GM19463 (cell line): ENCODE results near the gene SPO11.

Source experiments
- ATAC-seq: cut with Tn5 transposase; IDR thresholded peaks from one replicate; pipeline ENCODE4 v1.9.1; 2021; ENCODE audit warnings: mild to moderate bottlenecking, moderate library complexity; ENCODE audit not compliant: unreplicated experiment

Gene SPO11

DNA sequence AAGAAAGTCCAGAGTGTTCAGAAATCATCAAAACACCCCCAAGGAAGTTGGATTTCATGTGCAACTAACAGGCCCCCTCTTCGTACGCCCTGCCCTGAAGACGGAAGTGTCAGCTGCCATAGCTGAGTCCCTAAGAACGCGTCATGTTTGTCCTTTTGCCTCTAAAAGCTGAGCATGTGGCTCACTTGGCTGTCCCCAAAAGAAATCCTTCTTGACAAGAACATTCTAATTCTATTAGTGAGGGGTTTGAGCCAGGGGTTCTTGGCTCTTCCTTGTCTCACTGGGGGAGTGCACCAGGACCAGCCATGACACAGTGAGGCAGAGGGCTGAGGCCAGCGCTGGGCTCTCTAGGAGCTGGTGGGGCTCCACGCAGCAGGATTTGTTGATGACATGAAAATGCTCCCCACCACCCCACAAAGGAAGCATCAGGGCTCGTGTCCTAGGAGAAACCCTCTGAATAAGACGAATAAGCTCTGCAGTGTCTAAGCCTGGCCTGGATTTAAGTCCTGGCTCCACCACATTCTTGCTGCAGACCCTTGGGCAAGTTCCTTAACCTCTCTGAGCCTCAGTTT is 20.0 kb upstream of the SPO11 start:
- no peak for ATAC-seq

DNA sequence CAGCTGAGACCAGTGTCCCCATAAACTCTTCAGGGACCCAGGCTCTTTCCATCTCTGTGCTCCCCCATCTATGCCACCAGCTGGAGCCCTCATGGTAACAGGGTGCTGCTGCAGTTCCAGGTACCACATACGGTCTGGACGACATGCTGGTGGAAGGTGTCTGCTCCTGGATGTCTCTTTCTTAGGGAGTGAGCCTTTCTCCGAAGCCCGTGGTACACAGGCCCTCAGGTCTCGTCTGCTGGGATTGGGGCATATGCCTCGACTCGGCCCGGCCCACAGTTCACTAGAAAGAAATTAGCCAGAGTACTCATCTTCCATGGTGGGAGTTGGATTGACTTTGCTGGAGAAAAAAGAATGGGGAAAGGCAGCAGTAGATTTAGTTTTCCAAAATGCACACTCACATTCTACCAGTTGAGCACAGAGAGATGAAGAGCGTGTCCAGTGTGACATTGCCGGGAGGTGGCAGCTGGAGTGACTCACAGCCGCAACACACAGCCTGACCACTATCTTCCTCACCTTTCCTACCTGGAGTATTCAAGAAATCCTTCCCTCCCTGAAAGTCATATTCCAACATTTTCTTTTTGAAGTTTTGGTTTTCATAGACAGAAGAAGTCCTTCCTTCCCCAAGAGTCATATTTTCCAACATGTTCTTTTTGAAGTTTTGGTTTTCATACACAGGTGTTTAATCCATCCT is 18.6 kb upstream of the SPO11 start:
- ATAC-seq = no peak

DNA sequence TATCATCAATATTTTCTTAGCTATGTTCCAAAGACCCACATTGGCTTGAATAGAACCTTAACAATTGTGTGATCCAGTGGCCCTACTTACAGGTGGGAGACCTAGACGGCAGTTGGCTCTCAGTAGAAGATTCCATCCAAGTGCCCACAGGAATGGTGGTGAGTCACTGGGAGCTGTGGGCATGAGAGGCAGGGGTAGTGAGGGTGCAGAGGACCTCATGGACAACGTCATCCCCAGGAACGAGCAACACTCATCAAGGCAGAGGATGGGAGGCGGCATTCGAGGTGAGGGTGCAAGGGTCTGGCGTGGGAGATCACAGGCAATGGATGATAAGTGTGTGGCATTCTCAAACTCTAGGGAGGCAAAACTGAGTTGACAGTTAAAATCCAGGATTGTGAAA is 17.5 kb upstream of the SPO11 start:
- ATAC-seq = no peak

DNA sequence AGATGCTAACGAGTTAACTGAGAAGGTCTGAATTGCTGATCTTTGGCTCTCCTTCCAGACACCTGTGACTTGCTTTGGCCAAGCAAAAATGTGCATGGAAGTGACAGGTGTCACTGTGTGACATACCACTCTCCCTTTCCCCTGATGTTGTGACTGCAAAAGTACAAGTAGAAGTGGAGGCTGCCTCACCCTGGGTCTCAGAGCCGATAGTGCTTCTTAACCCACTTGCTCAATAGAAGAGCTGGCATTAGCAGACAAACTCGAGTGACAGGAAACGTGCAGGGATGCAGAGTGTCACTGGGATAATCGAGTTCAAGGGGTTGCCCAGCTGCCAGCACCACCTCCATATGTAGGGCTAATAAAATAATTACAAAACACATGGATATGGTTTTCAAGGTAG is 16.4 kb upstream of the SPO11 start:
- ATAC-seq = no peak

DNA sequence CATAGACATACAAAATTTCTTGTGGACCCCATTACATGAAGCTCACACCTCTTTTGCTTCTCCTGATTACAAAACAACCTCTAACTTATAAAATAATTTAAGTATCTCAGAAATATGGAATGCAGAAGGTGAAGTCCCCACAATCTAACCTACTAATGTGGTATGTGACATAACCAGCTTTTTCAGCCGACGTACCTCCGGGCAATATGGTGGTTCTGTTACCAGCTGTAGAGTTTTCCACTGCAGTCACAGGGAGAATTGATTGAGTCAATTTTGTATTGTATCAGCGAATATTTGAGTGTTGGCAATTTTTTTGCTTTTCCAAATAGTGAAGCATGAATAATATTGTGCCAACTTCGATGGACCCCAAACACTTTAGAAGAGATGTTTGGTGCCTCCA is 15.7 kb upstream of the SPO11 start:
- no peak for ATAC-seq

DNA sequence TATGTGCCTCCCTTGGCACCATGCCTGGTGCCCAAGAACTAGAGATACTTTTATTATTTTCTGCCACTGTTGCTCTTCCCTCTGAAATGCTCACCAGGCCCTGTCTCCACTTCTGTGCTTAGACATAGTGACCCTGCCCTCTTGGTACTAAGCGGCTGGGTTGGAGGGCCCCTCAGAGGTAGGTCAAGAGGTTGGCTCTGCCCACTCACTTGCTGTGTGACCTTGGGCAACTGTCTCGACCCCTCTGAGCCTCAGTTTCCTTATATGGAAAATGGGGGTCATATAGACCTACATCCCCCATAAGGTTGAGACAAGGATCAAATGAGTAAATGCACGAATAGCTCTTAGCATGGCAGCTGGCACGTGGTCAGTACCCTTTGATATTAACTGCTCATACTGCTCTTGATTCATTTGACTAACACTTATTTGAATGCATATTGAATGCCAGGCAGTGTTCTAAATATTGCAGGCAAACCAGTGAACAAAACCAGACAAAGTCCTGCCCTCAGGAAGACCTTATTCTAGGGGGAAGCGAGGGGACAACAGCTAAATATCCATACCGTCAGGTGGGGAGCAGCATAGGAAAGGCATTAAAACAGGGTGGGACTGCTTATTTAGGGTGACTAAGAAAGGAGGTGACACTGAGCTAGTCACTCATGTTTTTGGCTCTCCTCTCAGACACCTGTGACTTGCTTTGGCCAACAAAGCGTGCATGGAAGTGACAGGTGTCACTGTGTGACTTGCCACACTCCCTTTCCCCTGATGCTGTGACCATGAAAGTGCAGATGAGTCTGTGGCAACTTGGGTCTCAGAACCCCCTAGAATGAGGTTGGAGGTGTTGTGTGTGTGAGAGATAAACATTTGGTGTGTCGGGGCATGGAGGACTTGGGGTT is 14.3 kb upstream of the SPO11 start:
- ATAC-seq = no peak

DNA sequence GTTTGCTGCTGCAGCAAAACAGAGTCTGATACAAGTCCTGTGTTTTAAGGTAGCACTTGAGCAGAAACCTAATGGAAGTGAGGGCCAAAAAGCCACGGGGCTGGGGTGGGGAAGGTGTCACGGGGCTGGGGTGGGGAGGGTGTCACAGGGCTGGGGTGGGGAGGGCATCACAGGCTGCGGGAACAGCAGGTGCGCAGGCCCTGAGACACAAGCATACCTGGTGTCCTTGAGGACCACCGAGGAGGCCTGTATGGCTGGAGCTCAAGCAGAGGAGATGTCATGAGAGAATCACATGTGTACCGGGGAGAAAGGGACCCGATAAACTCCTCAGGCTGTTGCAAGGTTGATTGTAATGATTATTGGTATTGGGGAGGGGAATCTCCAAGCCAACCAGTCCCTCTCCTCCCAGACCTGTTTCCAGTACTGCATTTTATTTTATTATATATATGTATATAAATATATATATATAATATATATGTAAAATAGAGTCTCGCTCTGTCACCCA is 13.6 kb upstream of the SPO11 start:
- ATAC-seq = no peak

DNA sequence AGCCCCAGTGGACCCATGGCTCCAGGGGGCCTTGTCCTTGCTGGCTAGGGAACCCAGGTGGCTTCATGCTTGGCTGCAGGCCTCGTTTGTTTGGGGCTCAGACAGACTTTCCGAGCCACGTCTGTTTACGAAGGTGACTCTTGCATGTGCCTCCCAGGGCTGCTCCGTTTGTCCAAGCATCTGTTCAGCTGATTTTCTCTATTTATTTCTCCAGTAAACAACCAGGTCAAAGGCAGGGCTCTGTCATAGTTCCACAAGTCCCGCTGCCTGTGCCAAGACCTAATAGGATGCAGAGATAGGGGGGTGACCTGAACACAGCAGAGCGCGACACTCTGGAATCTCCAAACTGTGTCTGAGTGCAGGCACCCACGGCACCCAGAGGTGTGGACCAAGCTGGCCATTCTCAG is 12.8 kb upstream of the SPO11 start:
- ATAC-seq = no peak

DNA sequence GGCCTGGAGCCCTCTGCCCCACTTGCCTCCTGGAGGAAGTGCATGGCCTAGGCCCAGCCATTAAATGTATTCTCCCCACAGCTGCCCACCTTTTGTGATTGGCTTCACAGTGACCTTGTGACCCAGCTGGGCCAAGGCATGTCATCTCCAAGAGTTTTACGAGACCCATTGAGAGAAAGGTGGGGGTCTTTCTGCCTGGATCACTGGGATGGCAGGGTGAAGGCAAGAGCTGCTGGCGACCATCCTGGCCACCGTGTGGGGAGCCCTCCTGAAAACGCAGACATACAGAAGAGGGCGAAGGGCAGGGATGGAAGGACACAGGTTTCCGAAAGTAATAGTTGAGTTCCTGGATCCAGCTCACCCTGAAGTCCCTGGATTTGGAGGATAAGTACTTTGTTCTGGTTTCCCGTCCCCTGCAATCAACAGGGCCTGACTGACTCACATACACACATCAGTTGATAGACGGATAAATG is 12.3 kb upstream of the SPO11 start:
- no peak for ATAC-seq

DNA sequence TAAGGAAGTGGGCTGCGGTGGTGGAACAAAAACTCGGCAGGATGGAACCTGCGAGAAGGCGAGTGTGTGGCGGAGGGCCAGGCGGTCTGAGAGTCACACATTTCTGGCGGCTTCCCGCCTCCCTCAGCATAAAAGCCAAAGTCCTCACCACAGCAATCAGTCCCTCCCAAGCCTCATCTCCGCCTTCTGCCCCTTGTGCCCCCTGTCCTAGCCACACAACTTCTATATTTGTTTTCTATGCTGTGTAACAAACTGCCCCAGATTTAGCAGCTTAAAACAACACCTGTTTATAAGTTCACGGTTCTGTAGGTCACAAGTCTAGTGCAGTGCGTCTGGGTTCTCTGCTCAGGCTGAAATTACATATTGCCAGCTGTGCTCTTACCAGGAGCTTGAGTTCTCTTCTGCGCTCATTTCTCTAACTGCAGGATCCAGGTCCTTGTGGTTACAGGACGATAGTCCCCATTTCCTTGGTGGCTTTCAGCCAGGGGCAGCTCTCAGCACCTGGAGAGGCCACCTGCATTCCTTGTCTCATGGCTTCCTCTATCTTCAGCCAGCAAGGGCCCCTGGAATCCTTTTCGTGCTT is 11.7 kb upstream of the SPO11 start:
- no peak for ATAC-seq

DNA sequence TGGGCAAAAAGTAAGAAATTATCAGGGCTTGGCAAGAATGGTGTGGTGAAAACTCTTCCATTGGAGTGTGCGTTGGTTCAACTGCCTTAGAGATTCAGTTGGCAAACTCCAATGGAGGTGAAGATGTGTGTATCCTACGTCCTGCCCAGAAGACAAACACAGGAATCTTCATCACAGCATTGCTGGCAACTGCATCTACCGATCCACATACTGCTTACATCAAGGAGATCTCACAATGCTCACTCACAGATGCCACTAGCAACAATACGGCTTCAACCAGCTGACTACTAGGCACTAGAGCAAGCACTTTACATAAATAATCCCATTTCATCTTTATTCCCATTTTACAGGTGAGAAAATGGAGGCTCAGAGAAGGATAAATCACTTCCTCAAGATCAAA is 10.0 kb upstream of the SPO11 start:
- no peak for ATAC-seq

DNA sequence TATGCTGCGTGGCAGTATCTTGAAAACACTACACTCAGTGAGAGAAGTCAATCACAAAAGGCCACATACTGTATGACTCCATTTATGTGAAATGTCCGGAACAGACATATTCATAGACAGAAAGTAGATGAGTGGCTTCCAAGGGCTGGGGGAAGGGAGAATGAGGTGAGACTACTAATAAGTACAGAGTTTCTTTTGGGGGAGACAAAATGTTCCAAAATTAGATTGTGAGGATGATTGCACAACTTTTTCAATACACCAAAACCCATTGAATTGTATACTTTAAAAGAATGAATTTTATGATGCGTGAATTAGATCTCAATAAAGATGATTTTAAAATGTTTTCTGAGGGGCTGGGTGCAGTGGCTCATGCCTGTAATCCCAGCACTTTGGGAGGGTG is 9.2 kb upstream of the SPO11 start:
- no peak for ATAC-seq

DNA sequence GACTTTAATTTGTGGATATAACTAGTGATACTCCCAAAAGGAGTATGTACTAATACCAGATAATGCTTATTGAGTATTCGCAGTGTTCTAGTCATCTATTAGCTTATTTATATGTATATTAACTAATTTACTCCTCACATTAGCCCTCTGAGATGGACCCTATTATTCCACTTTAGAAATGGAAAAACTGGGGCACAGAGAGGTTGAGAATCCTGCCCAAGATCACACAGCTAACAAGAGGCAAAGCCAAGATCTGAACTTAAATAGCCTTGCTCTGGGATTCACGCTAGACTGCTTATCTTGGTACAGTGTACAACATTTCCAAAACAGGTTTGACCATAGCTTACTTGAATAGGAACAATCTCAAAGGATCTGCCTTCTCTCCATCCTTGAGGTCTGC is 8.5 kb upstream of the SPO11 start:
- ATAC-seq = no peak

DNA sequence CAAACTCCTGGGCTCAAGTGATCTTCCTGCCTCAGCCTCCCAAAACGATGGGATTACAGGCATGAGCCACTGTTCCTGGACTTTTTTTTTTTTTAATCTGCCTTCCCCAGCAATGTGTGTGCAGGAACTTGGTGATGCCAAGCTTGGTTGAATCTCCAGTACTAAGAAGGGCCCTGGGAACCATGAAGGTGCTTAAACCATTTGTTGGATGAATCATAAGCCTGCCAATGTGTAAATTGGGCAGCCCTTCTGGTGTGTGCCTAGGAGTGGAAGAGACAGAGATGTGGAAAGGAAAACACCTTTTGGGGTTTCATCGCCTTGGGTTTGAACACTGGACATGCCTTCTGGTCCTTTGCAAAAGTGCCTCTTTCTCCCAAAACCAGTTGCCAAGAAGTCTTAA is 7.1 kb upstream of the SPO11 start:
- ATAC-seq = no peak

DNA sequence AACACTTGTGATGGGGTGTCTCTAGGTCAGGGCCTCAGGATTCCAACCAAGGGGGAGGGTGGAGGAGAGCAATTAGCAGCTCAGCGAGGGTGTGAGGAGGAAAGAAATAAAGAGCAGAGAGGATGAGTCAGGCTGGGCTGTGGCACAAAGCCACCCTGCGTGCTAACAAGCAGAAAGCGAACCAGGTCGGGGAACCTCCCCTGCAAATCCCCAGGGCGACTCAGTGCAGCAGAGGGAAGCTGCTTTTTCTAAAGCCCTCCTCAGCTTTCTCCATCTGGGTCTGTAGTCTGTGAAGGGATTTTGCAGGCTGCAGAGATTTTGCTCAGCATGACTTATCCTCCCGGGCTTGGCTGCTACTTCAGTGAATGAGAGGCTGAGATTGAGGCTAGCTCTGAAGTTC is 6.6 kb upstream of the SPO11 start:
- ATAC-seq = peak; percentile 71

DNA sequence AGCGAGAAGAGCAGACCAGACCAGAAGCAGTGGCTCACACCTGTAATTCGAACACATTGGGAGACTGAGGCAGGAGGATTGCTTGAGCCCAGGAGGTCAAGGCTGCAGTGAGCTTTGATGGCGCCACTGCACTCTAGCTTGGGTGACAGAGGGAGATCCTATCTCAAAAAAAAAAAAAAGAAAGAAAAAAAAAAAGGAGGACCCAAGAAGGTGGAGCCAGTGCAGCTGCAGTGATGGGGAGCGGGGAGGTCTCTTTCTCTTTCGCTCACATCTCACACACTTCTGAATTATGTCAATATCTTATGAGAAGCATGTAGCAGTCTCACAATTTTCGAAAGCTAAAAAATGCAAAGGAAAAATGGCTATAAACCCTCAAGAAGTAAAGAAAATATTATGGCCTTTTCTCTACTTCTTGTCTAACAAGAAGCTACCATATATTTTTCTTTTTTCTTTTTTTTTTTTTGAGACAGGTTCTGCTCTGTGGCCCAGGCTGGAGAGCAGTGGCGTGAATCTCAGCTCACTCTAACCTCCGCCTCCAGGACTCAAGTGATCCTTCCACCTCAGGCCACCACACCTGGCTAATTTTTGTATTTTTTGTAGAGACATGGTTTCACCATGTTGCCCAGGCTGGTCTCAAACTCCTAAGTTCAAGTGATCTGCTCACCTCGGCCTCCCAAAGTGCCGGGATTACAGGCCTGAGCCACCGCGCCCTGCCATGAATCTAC is 3.8 kb upstream of the SPO11 start:
- no peak for ATAC-seq

DNA sequence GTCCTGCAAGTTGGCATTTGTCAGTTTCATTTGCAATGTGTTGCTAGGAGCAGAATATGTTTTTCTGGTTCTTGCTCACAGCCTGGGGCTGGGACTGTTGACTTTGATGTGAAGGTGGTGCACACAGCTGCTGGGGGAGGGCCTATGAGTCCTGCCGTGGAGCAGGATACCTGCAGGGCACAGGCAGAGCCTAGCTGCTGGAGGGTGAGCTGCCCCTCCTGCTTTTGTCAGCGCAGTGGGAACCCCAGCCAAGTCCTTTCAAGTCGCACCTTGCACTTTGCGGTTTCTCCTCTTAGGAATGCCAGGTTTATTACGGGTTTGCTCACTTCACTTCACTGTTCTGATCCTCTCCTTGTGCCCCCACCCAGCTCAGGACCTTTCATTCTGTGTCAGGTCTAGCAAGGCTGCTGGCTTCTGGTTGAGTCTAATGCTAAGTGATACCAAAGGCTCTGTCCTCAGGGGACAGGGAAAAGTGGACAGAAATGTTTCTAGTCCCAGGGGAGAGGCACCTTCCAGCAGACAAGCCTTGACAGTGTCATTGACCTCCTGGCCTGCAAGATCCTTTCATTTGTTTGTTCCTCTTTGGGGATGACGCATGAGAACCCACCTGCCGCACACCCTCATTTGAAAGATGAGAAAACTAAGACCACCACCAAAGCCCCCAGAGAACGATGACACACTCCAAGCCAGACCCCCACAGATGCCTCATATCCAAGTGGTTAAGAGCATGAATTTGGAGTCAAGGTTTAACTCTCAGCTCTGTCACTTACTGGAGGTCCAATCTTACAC is 2.7 kb upstream of the SPO11 start:
- no peak for ATAC-seq

DNA sequence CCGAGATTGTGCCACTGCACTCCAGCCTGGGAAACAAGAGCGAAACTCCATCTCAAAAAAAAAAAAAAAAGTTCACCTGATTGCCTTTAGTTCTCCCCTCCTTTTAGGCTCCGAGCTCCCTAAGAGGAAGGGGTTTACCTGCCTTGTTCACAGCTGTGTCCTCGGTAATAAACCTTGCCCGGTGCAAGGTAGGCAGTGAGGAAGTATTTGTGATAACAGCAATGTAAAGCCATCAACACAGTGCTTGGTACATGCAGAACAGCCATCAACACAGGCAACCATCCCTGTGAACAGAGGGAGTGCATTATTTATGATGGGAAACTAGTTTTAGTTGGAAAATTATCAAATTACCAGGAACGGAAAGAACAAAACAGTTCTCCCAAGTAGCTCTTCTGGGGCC is 1.8 kb upstream of the SPO11 start:
- no peak for ATAC-seq

DNA sequence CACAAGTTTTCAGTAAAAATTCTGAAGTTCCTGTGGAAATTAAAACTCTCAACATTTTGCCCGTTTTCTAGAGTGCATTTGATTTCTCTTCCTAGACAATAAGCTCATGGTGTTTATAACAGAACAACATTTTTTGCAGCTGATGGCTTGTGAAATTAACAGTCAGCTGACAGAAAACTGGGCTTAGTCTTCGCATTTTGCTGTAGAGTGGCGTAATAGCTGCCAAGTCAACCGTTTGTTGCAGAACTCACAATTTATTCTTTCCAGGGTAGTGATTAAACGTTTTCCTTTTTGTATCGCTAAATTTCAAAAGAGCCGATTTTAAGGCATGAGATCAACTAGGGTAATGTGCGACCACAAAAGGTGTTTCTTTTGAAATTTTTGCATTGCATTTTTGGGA is 1.4 kb downstream of the SPO11 start:
- no peak for ATAC-seq
